ENCODE results near the gene UNC13D.

The UNC13D gene

GRCh38 chr17:75828076-75828400 lies 16.2 kb downstream of the UNC13D start:
- peaks cover 6% of the 10 kb centered on the region for H3K36me3 ChIP-seq (replicated peaks)
- no peaks in the 10 kb centered on the region for H3K27me3 ChIP-seq (replicated peaks)
- TF ChIP-seq, protein P1, sequence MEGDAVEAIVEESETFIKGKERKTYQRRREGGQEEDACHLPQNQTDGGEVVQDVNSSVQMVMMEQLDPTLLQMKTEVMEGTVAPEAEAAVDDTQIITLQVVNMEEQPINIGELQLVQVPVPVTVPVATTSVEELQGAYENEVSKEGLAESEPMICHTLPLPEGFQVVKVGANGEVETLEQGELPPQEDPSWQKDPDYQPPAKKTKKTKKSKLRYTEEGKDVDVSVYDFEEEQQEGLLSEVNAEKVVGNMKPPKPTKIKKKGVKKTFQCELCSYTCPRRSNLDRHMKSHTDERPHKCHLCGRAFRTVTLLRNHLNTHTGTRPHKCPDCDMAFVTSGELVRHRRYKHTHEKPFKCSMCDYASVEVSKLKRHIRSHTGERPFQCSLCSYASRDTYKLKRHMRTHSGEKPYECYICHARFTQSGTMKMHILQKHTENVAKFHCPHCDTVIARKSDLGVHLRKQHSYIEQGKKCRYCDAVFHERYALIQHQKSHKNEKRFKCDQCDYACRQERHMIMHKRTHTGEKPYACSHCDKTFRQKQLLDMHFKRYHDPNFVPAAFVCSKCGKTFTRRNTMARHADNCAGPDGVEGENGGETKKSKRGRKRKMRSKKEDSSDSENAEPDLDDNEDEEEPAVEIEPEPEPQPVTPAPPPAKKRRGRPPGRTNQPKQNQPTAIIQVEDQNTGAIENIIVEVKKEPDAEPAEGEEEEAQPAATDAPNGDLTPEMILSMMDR (IDR thresholded peaks at IDR 0.05; ENCODE audit: low read depth, low read length, missing control alignments), result no peak
- H3K27ac ChIP-seq, result no peak overlapping the region
- in situ Hi-C loops (cut with HindIII; ENCODE audit: low pct_ligation_motif_present, low sequenced_read_pairs), result no loop called here
- H3K4me3 ChIP-seq (ENCODE audit: low read depth, low read length), result peak overlapping the region; percentile 49
- DNase-seq, result no peak

DNA sequence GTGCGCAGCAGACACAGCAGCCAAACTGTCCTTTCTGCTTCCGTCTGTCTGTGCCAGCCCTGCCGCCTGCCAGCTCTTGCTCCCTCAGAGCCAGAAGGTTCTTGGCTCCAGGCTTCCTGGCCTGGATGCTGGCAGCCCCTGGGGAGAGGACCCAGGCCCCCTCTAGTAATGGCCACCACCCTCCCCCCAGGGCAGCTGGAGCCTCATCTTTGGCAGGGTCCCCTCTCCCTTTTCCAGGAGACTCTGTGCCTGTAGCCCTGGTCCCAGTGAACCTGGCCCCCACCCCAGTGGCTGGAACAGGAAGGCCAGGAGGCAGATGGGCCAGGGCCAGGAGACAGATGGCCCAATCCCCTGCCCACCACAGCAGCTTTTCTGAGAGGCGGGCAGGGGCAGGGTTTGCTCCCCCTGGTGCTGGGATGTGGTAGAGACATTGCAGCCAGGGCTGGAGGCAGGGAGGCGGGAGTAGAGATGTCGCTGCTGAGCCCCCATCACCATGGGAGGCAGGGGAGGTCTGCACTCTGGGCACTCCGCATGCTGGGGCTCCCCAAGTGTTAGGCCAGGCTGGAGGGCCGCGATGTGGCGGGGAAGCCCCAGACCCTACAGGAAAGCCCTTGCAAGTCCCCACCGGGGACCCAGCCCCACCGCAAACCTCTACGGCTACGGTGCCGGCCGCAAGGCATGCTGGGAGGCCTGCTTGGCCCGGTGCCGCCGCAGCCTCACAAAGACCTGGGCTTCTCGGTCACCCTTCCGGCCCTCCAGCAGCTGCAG lies 16.7 kb downstream of the UNC13D start:
- Histone ChIP-seq H3K36me3 (replicated peaks) (peaks cover 6% of the 10 kb centered on the region), H3K27me3 (replicated peaks) (no peaks in the 10 kb centered on the region), H3K4me3 (ENCODE audit: low read depth, low read length) (peak overlapping the region; percentile 49), H3K27ac (no peak overlapping the region)
- in situ Hi-C loops (cut with HindIII; ENCODE audit: low pct_ligation_motif_present, low sequenced_read_pairs), result no loop called here
- TF ChIP-seq, protein P1 (IDR thresholded peaks at IDR 0.05; ENCODE audit: low read depth, low read length, missing control alignments), result peak; percentile 92
- DNase-seq, result peak; percentile 56

DNA sequence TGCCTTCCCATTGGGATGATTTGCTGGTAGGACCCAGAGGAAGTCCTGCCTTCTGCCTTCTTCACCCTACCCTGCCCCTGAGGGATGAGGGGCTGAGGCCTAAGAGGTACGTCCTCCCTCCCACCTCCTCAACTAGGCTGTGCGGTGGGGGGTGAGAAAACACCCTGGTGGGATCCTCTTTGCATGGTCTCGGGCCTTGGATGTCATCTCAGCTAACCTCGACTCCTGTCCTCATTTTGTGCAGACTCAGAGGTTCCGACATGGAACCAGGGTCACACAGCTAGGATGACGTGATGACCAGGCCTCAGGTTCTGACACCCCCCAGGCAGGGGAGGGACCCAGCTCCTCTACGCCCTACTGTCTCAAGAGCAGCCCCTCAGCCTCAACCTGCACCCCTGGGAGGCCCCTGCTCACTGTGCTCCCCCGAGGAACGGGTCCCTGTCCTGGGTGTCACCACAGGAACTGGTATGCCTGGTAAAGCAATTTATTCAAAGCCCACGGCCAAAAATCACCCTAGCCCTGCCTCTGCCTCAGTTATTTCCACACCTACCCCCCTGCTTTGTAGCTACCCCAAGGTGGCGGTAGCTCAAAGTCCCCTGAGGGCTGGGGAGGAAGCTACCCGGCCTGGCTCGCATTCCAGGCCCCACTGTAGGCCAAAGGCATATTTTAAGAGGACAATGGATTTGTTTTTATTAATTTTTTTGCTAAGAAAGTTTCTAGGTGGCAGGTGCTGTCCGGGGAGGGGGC lies 17.5 kb downstream of the UNC13D start:
- Histone ChIP-seq H3K27ac (no peak overlapping the region), H3K36me3 (replicated peaks) (peaks cover 10% of the 10 kb centered on the region), H3K4me3 (ENCODE audit: low read depth, low read length) (no peak overlapping the region), H3K27me3 (replicated peaks) (no peaks in the 10 kb centered on the region)
- in situ Hi-C loops (cut with HindIII; ENCODE audit: low pct_ligation_motif_present, low sequenced_read_pairs), result no loop called here
- TF ChIP-seq, protein P1 (IDR thresholded peaks at IDR 0.05; ENCODE audit: low read depth, low read length, missing control alignments), result no peak
- no peak for DNase-seq

DNA sequence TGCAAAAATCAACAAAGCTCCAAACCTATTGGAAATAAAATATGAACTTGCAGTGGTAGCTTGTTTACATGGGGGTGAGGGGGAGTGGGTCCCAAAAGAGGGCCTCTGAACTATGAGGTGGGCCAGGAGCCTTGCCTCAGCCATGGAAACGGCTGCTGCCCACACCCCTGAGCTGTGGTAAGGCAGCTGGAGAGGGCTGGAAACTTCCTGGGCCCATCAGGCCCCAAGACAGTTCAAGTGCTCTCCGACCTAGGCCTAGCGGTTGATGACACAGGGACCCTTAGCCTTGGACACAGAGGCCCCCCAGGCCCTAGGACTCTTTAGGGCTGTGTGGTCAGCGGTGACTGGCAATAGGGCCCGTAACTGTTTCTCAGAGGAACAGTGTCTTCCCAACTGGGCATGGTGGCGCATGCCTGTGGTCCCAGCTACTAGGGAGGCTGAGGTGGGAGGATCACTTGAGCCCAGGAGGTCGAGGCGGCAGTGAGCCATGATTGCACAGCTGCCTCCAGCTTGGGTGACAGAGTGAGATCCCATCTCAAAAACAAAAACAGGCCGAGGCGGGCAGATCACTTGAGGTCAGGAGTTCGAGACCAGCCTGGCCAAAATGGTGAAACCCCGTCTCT lies 18.3 kb downstream of the UNC13D start:
- H3K27ac ChIP-seq, result no peak overlapping the region
- TF ChIP-seq, protein P1 (IDR thresholded peaks at IDR 0.05; ENCODE audit: low read depth, low read length, missing control alignments), result no peak
- peaks cover 15% of the 10 kb centered on the region for H3K36me3 ChIP-seq (replicated peaks)
- no peaks in the 10 kb centered on the region for H3K27me3 ChIP-seq (replicated peaks)
- no peak for DNase-seq
- in situ Hi-C loops (cut with HindIII; ENCODE audit: low pct_ligation_motif_present, low sequenced_read_pairs), result no loop called here
- H3K4me3 ChIP-seq (ENCODE audit: low read depth, low read length), result no peak overlapping the region

DNA sequence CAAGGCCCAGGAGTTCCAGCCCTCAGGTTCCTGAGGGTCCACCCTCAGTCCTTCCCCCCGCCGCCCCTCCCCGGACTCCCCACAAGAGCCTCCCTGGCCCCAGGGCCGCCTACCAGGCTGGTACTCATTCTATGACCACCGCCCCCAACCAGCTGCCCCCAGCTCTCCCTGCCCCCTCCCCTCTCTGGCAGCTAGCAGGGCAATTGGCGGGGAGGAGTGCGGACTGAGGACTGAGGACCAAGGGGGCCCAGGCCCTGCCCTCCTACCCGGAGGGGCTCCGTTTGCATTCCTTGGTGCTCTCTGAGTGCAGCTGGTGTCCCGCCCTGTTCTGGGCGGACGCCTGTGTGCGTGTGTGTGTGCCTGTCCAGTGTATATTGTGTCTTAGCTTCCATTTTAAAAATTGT lies 19.1 kb downstream of the UNC13D start:
- in situ Hi-C loops (cut with HindIII; ENCODE audit: low pct_ligation_motif_present, low sequenced_read_pairs), result no loop called here
- no peak for DNase-seq
- TF ChIP-seq, protein P1 (IDR thresholded peaks at IDR 0.05; ENCODE audit: low read depth, low read length, missing control alignments), result no peak
- no peak overlapping the region for H3K27ac ChIP-seq
- peaks cover 20% of the 10 kb centered on the region for H3K36me3 ChIP-seq (replicated peaks)
- H3K27me3 ChIP-seq (replicated peaks), result no peaks in the 10 kb centered on the region
- H3K4me3 ChIP-seq (ENCODE audit: low read depth, low read length), result no peak overlapping the region

Data from brain microvascular endothelial cell (primary cell).